ENCODE data around the gene BBOX1. TPM values are rescaled to one million over a fixed set of nuclear protein-coding genes. Genes with fewer than 3 reads are reported as not detected.

Gene BBOX1
- total RNA-seq, 4 donors from 2014 or later = 13.3 to 45.1 (median 28.5) TPM

GRCh38 chr11:27147916-27148315 is 107.3 kb downstream of the BBOX1 start:
- WGBS, 2 donors = 41 to 81% methylated on average over 1 of the region's 1 CpG

GRCh38 chr11:27148506-27148905 is 107.9 kb downstream of the BBOX1 start:
- no peaks in the 10 kb centered on the region for H3K36me3 ChIP-seq
- no peak overlapping the region for H3K27ac ChIP-seq
- intact Hi-C loops (cut with DNase I) = loop anchor here (10.0 kb wide), 1 partner anchor 404 kb away; no protein-coding TSS in a partner anchor
- H3K4me3 ChIP-seq (replicated peaks in 1 of 3) = no peak overlapping the region
- TF ChIP-seq POLR2A (IDR thresholded peaks at IDR 0.05) (no peak), CTCF (IDR thresholded peaks at IDR 0.05) (no peak)
- no peaks in the 10 kb centered on the region for H3K27me3 ChIP-seq
- DNase-seq = no peak
- no peaks in the 10 kb centered on the region for H3K4me1 ChIP-seq
- no peaks in the 10 kb centered on the region for H3K9me3 ChIP-seq

More at GRCh38 chr11:27147916-27148315, 107.3 kb downstream of the BBOX1 start:
- intact Hi-C loops (cut with DNase I) = loop anchor here (10.0 kb wide), 1 partner anchor 403 kb away; no protein-coding TSS in a partner anchor
- Histone ChIP-seq H3K9me3 (no peaks in the 10 kb centered on the region), H3K4me3 (replicated peaks in 1 of 3) (no peak overlapping the region), H3K27ac (no peak overlapping the region), H3K27me3 (no peaks in the 10 kb centered on the region), H3K4me1 (no peaks in the 10 kb centered on the region), H3K36me3 (no peaks in the 10 kb centered on the region)
- no peak for DNase-seq
- TF ChIP-seq CTCF (IDR thresholded peaks at IDR 0.05) = no peak
- no peak for TF ChIP-seq POLR2A (IDR thresholded peaks at IDR 0.05)

GRCh38 chr11:27150098-27150497 is 109.5 kb downstream of the BBOX1 start:
- H3K4me3 ChIP-seq (replicated peaks in 1 of 3) = no peak overlapping the region

GRCh38 chr11:27153136-27153535 is 112.5 kb downstream of the BBOX1 start:
- no peaks in the 10 kb centered on the region for H3K27me3 ChIP-seq
- 94 to 100% methylated on average over 1 of the region's 1 CpG for WGBS, 2 donors
- H3K27ac ChIP-seq = no peak overlapping the region
- H3K9me3 ChIP-seq = no peaks in the 10 kb centered on the region
- no peaks in the 10 kb centered on the region for H3K4me1 ChIP-seq
- H3K4me3 ChIP-seq (replicated peaks in 1 of 3) = no peak overlapping the region
- intact Hi-C loops (cut with DNase I) = no loop called here
- TF ChIP-seq POLR2A (IDR thresholded peaks at IDR 0.05) = no peak
- no peak for TF ChIP-seq CTCF (IDR thresholded peaks at IDR 0.05)
- DNase-seq = no peak
- no peaks in the 10 kb centered on the region for H3K36me3 ChIP-seq

More at GRCh38 chr11:27150098-27150497, 109.5 kb downstream of the BBOX1 start:
- Histone ChIP-seq H3K27ac (no peak overlapping the region), H3K4me1 (no peaks in the 10 kb centered on the region), H3K36me3 (no peaks in the 10 kb centered on the region), H3K27me3 (no peaks in the 10 kb centered on the region), H3K9me3 (no peaks in the 10 kb centered on the region)
- intact Hi-C loops (cut with DNase I) = no loop called here
- no peak for TF ChIP-seq POLR2A (IDR thresholded peaks at IDR 0.05)
- no peak for TF ChIP-seq CTCF (IDR thresholded peaks at IDR 0.05)
- DNase-seq = no peak
- 71 to 97% methylated on average over 2 of the region's 2 CpGs for WGBS, 2 donors

GRCh38 chr11:27158456-27159334 is 118.1 kb downstream of the BBOX1 start:
- Histone ChIP-seq H3K9me3 (no peaks in the 10 kb centered on the region), H3K27ac (peak overlapping the region in 1 of 3 donors; percentile 19), H3K4me3 (replicated peaks in 1 of 3) (no peak overlapping the region), H3K4me1 (peaks cover 17 to 20% of the 10 kb centered on the region in 2 donors), H3K36me3 (no peaks in the 10 kb centered on the region), H3K27me3 (no peaks in the 10 kb centered on the region)
- DNase-seq = peak; percentile 60 to 62
- intact Hi-C loops (cut with DNase I) = no loop called here
- WGBS, 2 donors = 36 to 42% methylated on average over 10 of the region's 10 CpGs
- TF ChIP-seq POLR2A (IDR thresholded peaks at IDR 0.05) (no peak), CTCF (IDR thresholded peaks at IDR 0.05) (peak; percentile 56 to 94 (median 86))

Measured in thyroid gland (tissue), 4 donors.